H1 (cell line): Measurements from ENCODE around the gene MAST2. TPM values are rescaled to one million over a fixed set of nuclear protein-coding genes. Genes with fewer than 3 reads are reported as not detected.

Experiments
- CTCF ChIA-PET: fragments of 300-600 bp; sonication (Branson Sonifier 250); formaldehyde crosslinking; loops from one replicate; lab custom pipeline; 2021; ENCODE audit not compliant: partially characterized antibody; lab: Charles Lee
- POLR2A ChIA-PET: fragments of 300-600 bp; sonication (Branson Sonifier 250); formaldehyde crosslinking; loops from one replicate; lab custom pipeline; 2021; ENCODE audit warnings: inconsistent platforms; ENCODE audit not compliant: partially characterized antibody; lab: Charles Lee
- DNase-seq, 2 experiments: peaks; one replicate each; pipeline versions ENCODE4 v3.0.0 to v3.0.0-alpha.2; 2010 to 2022; ENCODE audit warnings: low spot score in 2 of 2, low read depth in 1 of 2, mixed read lengths in 1 of 2
- FAIRE-seq: peaks from 2 replicates; lab custom pipeline; 2011; peaks lifted over from hg19 to GRCh38; lab: Jason Lieb, UNC
- H2AFZ ChIP-seq: 2 replicates; pipeline ENCODE4 v1.8.1; 2012; ENCODE audit warnings: low read length, inconsistent platforms
- H2AK5ac ChIP-seq: 2 replicates; pipeline ENCODE4 v1.6.1; 2013; ENCODE audit warnings: low read depth, low read length
- H2BK120ac ChIP-seq: replicated peaks from 2 replicates; pipeline ENCODE3; 2013; ENCODE audit warnings: low read depth, low read length, inconsistent platforms
- H2BK12ac ChIP-seq: 2 replicates; pipeline ENCODE4 v1.6.1; 2013; ENCODE audit warnings: low read depth, low read length
- H2BK15ac ChIP-seq: 2 replicates; pipeline ENCODE4 v1.6.1; 2013; ENCODE audit warnings: low read length
- H2BK20ac ChIP-seq: 2 replicates; pipeline ENCODE4 v1.6.1; 2013; ENCODE audit warnings: low read length
- H2BK5ac ChIP-seq: 2 replicates; pipeline ENCODE4 v1.6.1; 2013; ENCODE audit warnings: low read depth, low read length
- H3K14ac ChIP-seq: 2 replicates; pipeline ENCODE4 v1.6.1; 2013; ENCODE audit warnings: inconsistent platforms; ENCODE audit not compliant: insufficient read length
- H3K18ac ChIP-seq: 2 replicates; pipeline ENCODE4 v1.6.1; 2013; ENCODE audit warnings: low read length; ENCODE audit errors: extremely low read depth
- H3K23ac ChIP-seq: 2 replicates; pipeline ENCODE4 v1.6.1; 2013; ENCODE audit warnings: inconsistent platforms; ENCODE audit not compliant: insufficient read length
- H3K23me2 ChIP-seq: 2 replicates; pipeline ENCODE4 v1.6.1; 2013; ENCODE audit warnings: low read depth, low read length
- H3K27ac ChIP-seq: 2 replicates; pipeline ENCODE4 v1.6.1; 2011; ENCODE audit warnings: low read depth, low read length, inconsistent platforms
- H3K27me3 ChIP-seq, 4 experiments: replicated peaks in 1 of 4; 1 replicate in 1 of 4; 2 replicates in 3 of 4; pipeline versions ENCODE4 v1.6.1 to v1.8.1; 2011 to 2013; ENCODE audit warnings: low read length in 3 of 4, mild to moderate bottlenecking in 3 of 4, inconsistent platforms in 2 of 4, mixed read lengths in 2 of 4, moderate library complexity in 1 of 4; ENCODE audit not compliant: control insufficient read depth in 3 of 4, insufficient read depth in 3 of 4; ENCODE audit errors: extremely low read depth in 1 of 4
- H3K36me3 ChIP-seq, 4 experiments: 2 replicates each; pipeline versions ENCODE4 v1.6.1 to v1.8.1; 2011 to 2013; ENCODE audit warnings: mild to moderate bottlenecking in 4 of 4, low read length in 3 of 4, moderate library complexity in 2 of 4, control low read depth in 1 of 4, inconsistent platforms in 1 of 4; ENCODE audit not compliant: insufficient read depth in 4 of 4, control insufficient read depth in 2 of 4
- H3K4ac ChIP-seq: replicated peaks from 2 replicates; pipeline ENCODE3; 2013; ENCODE audit warnings: low read length, low read depth, mixed read lengths, inconsistent platforms; ENCODE audit not compliant: insufficient read length
- H3K4me1 ChIP-seq, 4 experiments: replicated peaks in 1 of 4; 1 replicate in 1 of 4; 2 replicates in 3 of 4; pipeline versions ENCODE4 v1.6.1 to v1.8.1; 2011 to 2013; ENCODE audit warnings: low read length in 3 of 4, inconsistent platforms in 2 of 4, mixed read lengths in 1 of 4; ENCODE audit not compliant: insufficient read depth in 4 of 4, control insufficient read depth in 3 of 4
- H3K4me2 ChIP-seq, 2 experiments: 2 replicates each; pipeline versions ENCODE4 v1.6.1 to v1.8.1; 2011 to 2013; ENCODE audit warnings: low read depth in 2 of 2, low read length in 2 of 2, control low read depth in 1 of 2, inconsistent platforms in 1 of 2, mild to moderate bottlenecking in 1 of 2; ENCODE audit not compliant: insufficient read depth in 1 of 2
- H3K4me3 ChIP-seq, 4 experiments: fragments of 200-600, 300-600 bp in 1 of 4; sonication (generic), shearing (Covaris generic), sonication (Bioruptor Twin) in 1 of 4; 2 replicates each; pipeline versions ENCODE4 v1.5.1 to v1.8.1; 2011 to 2016; ENCODE audit warnings: low read length in 4 of 4, low read depth in 3 of 4, control low read depth in 2 of 4, inconsistent platforms in 2 of 4, mild to moderate bottlenecking in 2 of 4, mixed read lengths in 1 of 4, moderate library complexity in 1 of 4; ENCODE audit not compliant: insufficient read depth in 2 of 4; ENCODE audit errors: extremely low read depth in 1 of 4
- H3K56ac ChIP-seq: replicated peaks from 2 replicates; pipeline ENCODE3; 2013; ENCODE audit warnings: low read depth, mild to moderate bottlenecking, mixed read lengths, low read length, inconsistent platforms; ENCODE audit not compliant: insufficient read length
- H3K79me1 ChIP-seq: 2 replicates; pipeline ENCODE4 v1.6.1; 2013; ENCODE audit warnings: low read depth, low read length, control low read depth
- H3K79me2 ChIP-seq, 2 experiments: 2 replicates each; pipeline versions ENCODE4 v1.6.1 to v1.8.1; 2012 to 2013; ENCODE audit warnings: low read length in 2 of 2, mild to moderate bottlenecking in 2 of 2, inconsistent platforms in 1 of 2; ENCODE audit not compliant: insufficient read depth in 2 of 2, control insufficient read depth in 1 of 2
- H3K9ac ChIP-seq, 4 experiments: replicated peaks in 1 of 4; 1 replicate in 1 of 4; 2 replicates in 3 of 4; pipeline versions ENCODE4 v1.6.1 to v1.8.1; 2011 to 2013; ENCODE audit warnings: low read depth in 3 of 4, low read length in 3 of 4, control low read depth in 2 of 4, mild to moderate bottlenecking in 2 of 4, moderate library complexity in 2 of 4, inconsistent platforms in 1 of 4; ENCODE audit errors: extremely low read depth in 1 of 4
- H3K9me3 ChIP-seq, 2 experiments: 2 replicates each; pipeline versions ENCODE4 v1.6.1 to v1.8.1; 2012 to 2013; ENCODE audit warnings: mild to moderate bottlenecking in 2 of 2, moderate library complexity in 2 of 2, control low read depth in 1 of 2, inconsistent platforms in 1 of 2, low read depth in 1 of 2, low read length in 1 of 2, mixed read lengths in 1 of 2; ENCODE audit not compliant: insufficient read depth in 2 of 2
- H4K20me1 ChIP-seq, 2 experiments: replicated peaks in 1 of 2; 2 replicates each; pipeline versions ENCODE3 to v1.8.1; 2011 to 2013; ENCODE audit warnings: inconsistent platforms in 2 of 2, low read length in 2 of 2, mild to moderate bottlenecking in 1 of 2; ENCODE audit not compliant: insufficient read depth in 2 of 2, control insufficient read depth in 1 of 2
- H4K5ac ChIP-seq: 2 replicates; pipeline ENCODE4 v1.6.1; 2013; ENCODE audit warnings: low read length, low read depth, mixed read lengths, inconsistent platforms; ENCODE audit not compliant: insufficient read length
- H4K8ac ChIP-seq: 2 replicates; pipeline ENCODE4 v1.8.0; 2013; ENCODE audit warnings: mild to moderate bottlenecking, moderate library complexity, low read length, inconsistent platforms; ENCODE audit not compliant: insufficient read depth; ENCODE audit errors: extremely low read depth
- H4K91ac ChIP-seq: replicated peaks from 2 replicates; pipeline ENCODE3; 2013; ENCODE audit warnings: low read length, mixed read lengths, inconsistent platforms; ENCODE audit not compliant: insufficient read length
- CBX5 ChIP-seq: fragments of 300-800, 300-1000 bp; sonication (generic); IDR thresholded peaks from 2 replicates; pipeline ENCODE4 v1.7.1; 2016; ENCODE audit warnings: antibody characterized with exemption, low read length, low read depth
- HDAC2 ChIP-seq, 2 experiments: fragments of 300-600 bp in 1 of 2; sonication (generic) in 1 of 2; IDR thresholded peaks; 2 replicates each; pipeline ENCODE4 v1.6.1; 2011 to 2012; ENCODE audit warnings: low read depth in 2 of 2, low read length in 2 of 2, mild to moderate bottlenecking in 2 of 2, moderate library complexity in 2 of 2, borderline replicate concordance in 1 of 2, inconsistent platforms in 1 of 2
- JUND ChIP-seq: IDR thresholded peaks from 2 replicates; pipeline ENCODE4 v1.6.1; 2011; ENCODE audit warnings: mild to moderate bottlenecking, improper control_type of control experiment, low read length
- NANOG ChIP-seq: IDR thresholded peaks from 2 replicates; pipeline ENCODE4 v1.6.1; 2011; ENCODE audit warnings: low read length, low read depth, mild to moderate bottlenecking, inconsistent platforms; ENCODE audit not compliant: insufficient read depth, poor library complexity, severe bottlenecking
- SUZ12 ChIP-seq: fragments of 200-600 bp; sonication (generic); IDR thresholded peaks from 2 replicates; pipeline ENCODE4 v1.6.1; 2012; ENCODE audit warnings: mild to moderate bottlenecking, inconsistent platforms, low read length, moderate library complexity, mixed read lengths
- TAF7 ChIP-seq: optimal IDR thresholded peaks from 2 replicates; pipeline ENCODE3; 2011; ENCODE audit warnings: low read depth, mild to moderate bottlenecking, inconsistent platforms, low read length, moderate library complexity, borderline replicate concordance
- YY1 ChIP-seq: IDR thresholded peaks from 2 replicates; pipeline ENCODE4 v1.6.1; 2011; ENCODE audit warnings: low read depth, mild to moderate bottlenecking, low read length
- ZNF274 ChIP-seq: IDR thresholded peaks from 2 replicates; pipeline ENCODE4 v1.7.0; 2012; ENCODE audit warnings: low read length, borderline replicate concordance; ENCODE audit errors: extremely low read depth
- WGBS, 2 experiments: shearing (Covaris generic) in 1 of 2; methylation state at CpG; one replicate each; pipeline versions ENCODE4 v1.1.6 to v1.1.7; 2013 to 2015; ENCODE audit warnings: low lambda C conversion rate in 2 of 2, mixed read lengths in 2 of 2, inconsistent platforms in 1 of 2, low coverage in 1 of 2, missing lambda C conversion rate in 1 of 2; ENCODE audit not compliant: insufficient replicate concordance in 2 of 2, insufficient coverage in 1 of 2, insufficient read length in 1 of 2; ENCODE audit errors: extremely low coverage in 1 of 2, missing lambda C conversion rate in 1 of 2; 5-methylcytosine and 5-hydroxymethylcytosine counted together
- polyA plus RNA-seq, 7 experiments: library from polyadenylated mRNA; depleted of rRNA in 3 of 7; stranded (reverse) in 5 of 7; unstranded in 2 of 7; fragments of >200 nt in 5 of 7; fragments of 200-250 nt in 2 of 7; gene quantifications; 1 replicate in 5 of 7; 2 replicates in 1 of 7; 4 replicates in 1 of 7; pipeline versions ENCODE4 v1.2.1 to v1.2.3, GENCODE V29; 2011 to 2013; ENCODE audit warnings: missing spikeins in 2 of 7, mixed read lengths in 2 of 7
- total RNA-seq: library from RNA; stranded (reverse); fragmentation: NEBNext Ultra II Directional; extraction: Animal tissue kit (Norgen Biotek cat#: 25700); gene quantifications from 2 replicates; pipeline ENCODE4 v1.2.1, GENCODE V29; 2021

The MAST2 gene
- total and polyA plus RNA-seq, 2 of the 8 experiments (the other 6 are each of a cell fraction or from before 2014, with no cell fraction given), result 20.5 to 35.4 TPM

DNA sequence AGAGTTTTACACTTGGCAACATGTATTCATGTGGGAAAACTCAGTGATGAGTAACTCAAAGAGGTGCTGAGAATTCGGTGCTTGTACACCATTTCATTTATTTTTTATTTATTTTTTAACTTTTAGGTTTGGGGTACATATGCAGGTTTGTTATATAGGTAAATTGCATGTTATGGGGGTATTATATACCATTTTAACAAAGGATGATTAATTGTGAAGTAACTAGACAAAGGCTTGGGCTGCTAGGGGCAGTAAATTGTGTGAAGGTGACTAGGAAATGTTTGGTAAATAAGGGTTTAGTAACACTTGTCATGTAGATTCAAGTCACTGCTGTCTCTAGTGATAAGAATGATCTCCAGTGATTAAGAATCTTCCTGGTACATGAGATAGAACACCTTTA is 139.0 kb downstream of the MAST2 start:
- Histone ChIP-seq H3K27ac (no peak overlapping the region), H2BK15ac (no peak overlapping the region), H4K5ac (no peak overlapping the region), H2AFZ (no peak overlapping the region), H3K4me2 (no peak overlapping the region), H3K4ac (no peak overlapping the region), H3K27me3 (no peaks in the 10 kb centered on the region), H3K18ac (no peak overlapping the region), H2BK20ac (no peak overlapping the region), H2BK12ac (no peak overlapping the region), H3K14ac (no peak overlapping the region), H3K36me3 (no peaks in the 10 kb centered on the region), H2BK120ac (no peak overlapping the region), H3K4me3 (no peak overlapping the region), H3K9me3 (no peaks in the 10 kb centered on the region), H3K23ac (no peak overlapping the region), H2AK5ac (no peak overlapping the region), H4K91ac (no peak overlapping the region), H3K79me1 (no peaks in the 10 kb centered on the region; the same call in 1 of the 2 replicates), H4K20me1 (no peaks in the 10 kb centered on the region), H3K4me1 (peaks cover 0 to 2% (median 0%) of the 10 kb centered on the region in 4 experiments; a peak in 1 of 7 replicates), H3K79me2 (peaks cover 0 to 20% of the 10 kb centered on the region in 2 experiments; a peak in 2 of 4 replicates), H3K23me2 (no peaks in the 10 kb centered on the region), H3K56ac (no peak overlapping the region), H4K8ac (no peak overlapping the region), H3K9ac (no peak overlapping the region), H2BK5ac (no peak overlapping the region)
- POLR2A ChIA-PET, result no interaction called here
- WGBS, 2 experiments, result 85% methylated on average over 1 of the region's 1 CpG; no CpG with 5 or more reads in 1 of the 2 experiments
- CTCF ChIA-PET, result no interaction called here
- no peak for DNase-seq
- no peak for TF ChIP-seq HDAC2 (IDR thresholded peaks at IDR 0.05; ENCODE audit: borderline replicate concordance in 1 of 2, low read depth in 2 of 2, low read length in 2 of 2)
- no peak for TF ChIP-seq YY1
- no peak for TF ChIP-seq NANOG
- no peak for TF ChIP-seq SUZ12
- no peak for TF ChIP-seq ZNF274
- TF ChIP-seq CBX5, result no peak
- TF ChIP-seq TAF7, result no peak
- no peak for TF ChIP-seq JUND
- no peak for FAIRE-seq
